Stimulated activated CD8-positive, alpha-beta memory T cell treated with anti-CD3 and anti-CD28 coated beads, Interleukin-12 subunit alpha, Interleukin-12 subunit beta, amount 100 ng/mL, for 24 hours (primary cell): ENCODE measurements around the gene THSD4.
"Not testable (repeated sequence)": the region's sequence is repeated elsewhere in the genome, so short reads cannot be mapped to it uniquely, and the experiment has no call there.

Source experiments
- DNase-seq: peaks from one replicate; pipeline ENCODE4 v3.0.0-alpha.2; 2020; ENCODE audit errors: extremely low read depth

THSD4 gene

GRCh38 chr15:71385457-71385856, 270.2 kb downstream of the THSD4 start:
- DNase-seq: no peak

- no peak for DNase-seq
Measured at GRCh38 chr15:71386005-71386404, 270.7 kb downstream of the THSD4 start.

- no peak for DNase-seq
Measured at GRCh38 chr15:71386448-71387236, 271.4 kb downstream of the THSD4 start.

GRCh38 chr15:71387810-71388209, 272.5 kb downstream of the THSD4 start:
- DNase-seq: no peak

GRCh38 chr15:71390096-71390495, 274.8 kb downstream of the THSD4 start:
- no peak for DNase-seq

- DNase-seq: no peak
Measured at GRCh38 chr15:71391421-71392088, 276.3 kb downstream of the THSD4 start.

- DNase-seq: no peak
Measured at GRCh38 chr15:71392861-71393283, 277.6 kb downstream of the THSD4 start.

- DNase-seq: no peak
Measured at GRCh38 chr15:71393383-71393782, 278.1 kb downstream of the THSD4 start.

- no peak for DNase-seq
Measured at GRCh38 chr15:71396536-71397125, 281.4 kb downstream of the THSD4 start.

GRCh38 chr15:71397377-71397776, 282.1 kb downstream of the THSD4 start:
- no peak for DNase-seq

- no peak for DNase-seq
Measured at GRCh38 chr15:71400294-71400693, 285.0 kb downstream of the THSD4 start.

- not testable (repeated sequence) for DNase-seq
Measured at GRCh38 chr15:71401728-71402127, 286.5 kb downstream of the THSD4 start.

GRCh38 chr15:71409541-71409940, 294.3 kb downstream of the THSD4 start:
- no peak for DNase-seq

GRCh38 chr15:71410347-71410746, 295.1 kb downstream of the THSD4 start:
- DNase-seq: no peak

GRCh38 chr15:71411538-71412482, 296.5 kb downstream of the THSD4 start:
- DNase-seq: no peak

- DNase-seq: no peak
Measured at GRCh38 chr15:71413419-71413818, 298.1 kb downstream of the THSD4 start.

GRCh38 chr15:71414853-71415252, 299.6 kb downstream of the THSD4 start:
- DNase-seq: no peak

- DNase-seq: no peak
Measured at GRCh38 chr15:71422530-71423259, 307.4 kb downstream of the THSD4 start.

- DNase-seq: no peak
Measured at GRCh38 chr15:71424765-71425164, 309.5 kb downstream of the THSD4 start.

GRCh38 chr15:71425388-71425787, 310.1 kb downstream of the THSD4 start:
- DNase-seq: no peak

GRCh38 chr15:71426792-71427191, 311.5 kb downstream of the THSD4 start:
- DNase-seq: no peak
